ENCODE data around the gene TIMM13. TPM values are rescaled to one million over a fixed set of nuclear protein-coding genes. Genes with fewer than 3 reads are reported as not detected.

The TIMM13 gene
- total RNA-seq, 2 donors from 2014 or later, result 52.0 to 52.3 TPM

DNA sequence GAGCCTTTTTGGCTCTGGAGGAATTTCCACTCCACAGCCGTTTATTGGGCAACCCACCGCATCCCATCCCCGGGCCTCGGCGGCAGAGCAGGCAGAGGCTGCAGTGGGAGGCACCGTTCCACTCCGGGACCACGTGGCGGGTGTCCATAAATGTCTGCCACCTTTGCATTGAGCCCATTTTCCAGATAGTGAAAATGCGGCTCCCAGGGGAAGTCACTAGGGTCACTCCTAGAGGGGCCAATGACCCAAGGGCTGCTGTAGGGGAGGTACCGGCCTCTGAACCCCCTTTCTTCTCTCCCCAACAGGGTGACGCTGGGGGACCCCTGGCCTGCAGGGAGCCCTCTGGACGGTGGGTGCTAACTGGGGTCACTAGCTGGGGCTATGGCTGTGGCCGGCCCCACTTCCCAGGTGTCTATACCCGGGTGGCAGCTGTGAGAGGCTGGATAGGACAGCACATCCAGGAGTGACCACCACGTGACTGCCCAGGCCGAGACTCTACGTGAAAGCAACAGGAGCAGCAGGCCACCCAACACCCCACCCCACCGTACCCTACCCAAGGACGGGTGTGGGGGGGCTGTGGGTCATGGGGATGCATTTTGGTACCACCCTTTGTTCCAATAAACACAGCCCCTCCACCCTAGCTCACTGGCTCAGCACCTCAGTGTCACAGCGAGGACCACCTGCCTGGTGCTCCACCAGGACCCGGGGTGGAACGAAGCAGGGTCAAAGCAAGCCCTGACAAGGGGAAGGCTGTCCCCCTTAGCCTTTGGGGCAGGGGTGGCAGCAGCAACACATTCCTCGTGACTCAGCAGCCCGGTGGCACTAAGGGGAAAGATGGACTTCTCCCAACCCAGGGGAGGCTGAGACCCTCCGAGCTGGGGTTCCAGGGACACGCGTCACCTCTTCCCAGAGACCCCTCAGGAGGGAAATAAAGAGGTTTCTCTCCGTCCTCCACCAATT is 1.5 kb downstream of the TIMM13 start:
- TF ChIP-seq POLR2A (IDR thresholded peaks at IDR 0.05) (no peak), CTCF (IDR thresholded peaks at IDR 0.05) (no peak), POLR2AphosphoS5 (IDR thresholded peaks at IDR 0.05) (no peak)
- peaks cover 15% of the 10 kb centered on the region for H3K4me1 ChIP-seq (replicated peaks)
- H3K4me3 ChIP-seq, result peak overlapping the region; percentile 92
- intact Hi-C loops (cut with DNase I), result no loop called here
- 75% methylated on average over 28 of the region's 29 CpGs for WGBS
- no peak for DNase-seq (ENCODE audit: low spot score)
- H3K9me3 ChIP-seq, result no peaks in the 10 kb centered on the region
- H3K36me3 ChIP-seq, result peaks cover 0 to 3% of the 10 kb centered on the region in 2 donors
- H3K27ac ChIP-seq, result no peak overlapping the region
- no peaks in the 10 kb centered on the region for H3K27me3 ChIP-seq (replicated peaks; ENCODE audit: insufficient read depth)

DNA sequence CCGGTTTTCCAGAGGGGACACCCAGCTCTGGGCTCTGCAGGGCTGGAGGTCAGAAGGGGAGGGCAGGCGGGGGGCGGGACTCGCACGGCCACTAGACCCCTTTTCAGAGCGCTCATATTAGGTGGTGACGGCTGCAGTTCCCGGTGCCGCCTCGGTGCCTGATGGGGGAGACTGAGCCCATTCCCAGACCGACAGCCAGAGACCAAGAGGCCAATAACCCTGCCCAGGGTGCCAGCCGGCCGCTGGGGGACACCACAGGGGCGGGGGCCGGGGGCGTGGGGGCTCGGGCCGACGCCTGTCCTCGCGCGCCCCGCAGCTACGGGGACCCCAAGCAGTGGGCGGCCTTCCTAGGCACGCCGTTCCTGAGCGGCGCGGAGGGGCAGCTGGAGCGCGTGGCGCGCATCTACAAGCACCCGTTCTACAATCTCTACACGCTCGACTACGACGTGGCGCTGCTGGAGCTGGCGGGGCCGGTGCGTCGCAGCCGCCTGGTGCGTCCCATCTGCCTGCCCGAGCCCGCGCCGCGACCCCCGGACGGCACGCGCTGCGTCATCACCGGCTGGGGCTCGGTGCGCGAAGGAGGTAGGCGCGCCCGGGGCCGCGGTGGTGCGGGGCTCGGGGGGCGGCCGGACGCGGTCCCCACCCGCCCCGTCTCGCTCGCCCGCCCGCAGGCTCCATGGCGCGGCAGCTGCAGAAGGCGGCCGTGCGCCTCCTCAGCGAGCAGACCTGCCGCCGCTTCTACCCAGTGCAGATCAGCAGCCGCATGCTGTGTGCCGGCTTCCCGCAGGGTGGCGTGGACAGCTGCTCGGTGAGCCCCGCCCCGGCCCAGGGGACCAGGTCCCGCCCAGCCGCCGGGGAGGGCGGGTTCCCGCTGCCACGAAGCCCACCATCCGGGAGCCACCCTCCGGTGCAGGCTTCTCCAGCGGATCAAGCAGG is 2.4 kb downstream of the TIMM13 start:
- Histone ChIP-seq H3K27ac (no peak overlapping the region), H3K4me3 (no peak overlapping the region), H3K36me3 (peaks cover 0 to 3% of the 10 kb centered on the region in 2 donors), H3K4me1 (replicated peaks) (peaks cover 15% of the 10 kb centered on the region), H3K27me3 (replicated peaks; ENCODE audit: insufficient read depth) (no peaks in the 10 kb centered on the region), H3K9me3 (no peaks in the 10 kb centered on the region)
- WGBS, result 56% methylated on average over 96 of the region's 101 CpGs
- DNase-seq (ENCODE audit: low spot score), result no peak
- no peak for TF ChIP-seq POLR2A (IDR thresholded peaks at IDR 0.05)
- no peak for TF ChIP-seq CTCF (IDR thresholded peaks at IDR 0.05)
- no peak for TF ChIP-seq POLR2AphosphoS5 (IDR thresholded peaks at IDR 0.05)
- intact Hi-C loops (cut with DNase I), result no loop called here

- no peak overlapping the region for H3K4me3 ChIP-seq
- intact Hi-C loops (cut with DNase I), result no loop called here
- peaks cover 0 to 3% of the 10 kb centered on the region in 2 donors for H3K36me3 ChIP-seq
- H3K9me3 ChIP-seq, result no peaks in the 10 kb centered on the region
- peaks cover 15% of the 10 kb centered on the region for H3K4me1 ChIP-seq (replicated peaks)
- WGBS, result 89% methylated on average over 46 of the region's 46 CpGs
- no peak for DNase-seq (ENCODE audit: low spot score)
- TF ChIP-seq POLR2AphosphoS5 (IDR thresholded peaks at IDR 0.05), result no peak
- TF ChIP-seq POLR2A (IDR thresholded peaks at IDR 0.05), result no peak
- no peak for TF ChIP-seq CTCF (IDR thresholded peaks at IDR 0.05)
- H3K27ac ChIP-seq, result no peak overlapping the region
- H3K27me3 ChIP-seq (replicated peaks; ENCODE audit: insufficient read depth), result no peaks in the 10 kb centered on the region
These were observed 3.3 kb downstream of the TIMM13 start for GRCh38 chr19:2423915-2424685.

DNA sequence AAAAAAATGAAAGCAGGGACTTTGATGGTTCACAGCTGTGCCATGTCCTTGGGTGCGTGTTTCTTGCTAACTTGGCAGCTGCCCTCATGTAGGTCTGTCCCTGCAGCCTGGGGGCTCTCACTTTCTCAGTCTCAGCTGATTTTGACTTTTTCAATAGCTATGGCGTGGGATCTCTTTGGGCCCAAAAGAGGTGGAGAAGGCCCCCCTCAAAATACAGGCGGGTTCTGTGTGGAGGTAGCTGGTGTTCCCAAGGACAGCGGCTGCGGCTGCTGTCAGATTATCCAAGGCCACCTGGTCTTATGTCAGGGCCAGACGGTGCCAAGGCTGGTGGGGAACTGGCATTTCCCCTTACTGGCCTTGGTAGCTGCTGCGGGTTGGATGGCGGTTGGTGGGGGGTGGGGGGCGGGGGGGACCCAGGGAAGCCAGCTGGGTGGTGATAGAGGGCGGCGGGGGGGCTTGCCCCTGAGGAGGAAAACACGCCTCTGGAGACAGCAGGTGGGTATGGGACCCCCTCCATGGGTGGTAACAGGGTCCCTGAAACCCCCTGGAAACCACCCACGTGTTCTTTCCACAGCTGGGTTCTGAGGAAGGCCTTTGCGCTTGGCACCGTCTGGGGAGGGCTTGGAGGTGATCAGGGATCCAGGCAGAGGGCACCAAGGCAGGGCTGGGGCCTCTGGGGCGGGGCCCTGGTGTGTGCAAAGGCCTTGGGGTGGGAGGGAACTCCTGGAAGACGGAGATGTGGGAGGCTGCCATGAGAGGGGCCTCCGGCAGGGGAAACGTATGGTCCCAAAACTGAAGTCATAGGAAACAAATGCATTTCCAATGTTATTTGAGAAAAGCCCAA is 4.1 kb downstream of the TIMM13 start:
- H3K4me1 ChIP-seq (replicated peaks), result peaks cover 15% of the 10 kb centered on the region
- H3K27me3 ChIP-seq (replicated peaks; ENCODE audit: insufficient read depth), result no peaks in the 10 kb centered on the region
- no peak overlapping the region for H3K27ac ChIP-seq
- peaks cover 0 to 3% of the 10 kb centered on the region in 2 donors for H3K36me3 ChIP-seq
- H3K4me3 ChIP-seq, result no peak overlapping the region
- no peaks in the 10 kb centered on the region for H3K9me3 ChIP-seq
- intact Hi-C loops (cut with DNase I), result no loop called here
- 68% methylated on average over 19 of the region's 19 CpGs for WGBS
- DNase-seq (ENCODE audit: low spot score), result no peak
- no peak for TF ChIP-seq POLR2AphosphoS5 (IDR thresholded peaks at IDR 0.05)
- TF ChIP-seq POLR2A (IDR thresholded peaks at IDR 0.05), result no peak
- TF ChIP-seq CTCF (IDR thresholded peaks at IDR 0.05), result no peak
